Natural killer cell (primary cell): ENCODE results near the gene PXDN. TPM values are rescaled to one million over a fixed set of nuclear protein-coding genes. Genes with fewer than 3 reads are reported as not detected.

ENCODE experiments used
- ATAC-seq, 3 donors: fragments of 150-1000 bp in 2 of 3; fragments of 200-7000 bp in 1 of 3; cut with Tn5 transposase; 1 replicate in 1 of 3; 2 replicates in 2 of 3; pipeline ENCODE4 v1.10.0; 2021; ENCODE audit warnings: mild to moderate bottlenecking in 2 of 3, moderate library complexity in 2 of 3
- DNase-seq, 2 donors: peaks; one replicate each; pipeline versions ENCODE4 v3.0.0 to v3.0.0-alpha.2; 2013 to 2021; ENCODE audit warnings: mixed read lengths in 1 of 2
- H3K27ac ChIP-seq: one replicate; pipeline ENCODE4 v1.5.1; 2013; ENCODE audit warnings: mild to moderate bottlenecking, low read length
- H3K27me3 ChIP-seq: one replicate; pipeline ENCODE4 v1.6.1; 2013; ENCODE audit warnings: low read length; ENCODE audit not compliant: control insufficient read depth, insufficient read depth
- H3K36me3 ChIP-seq: one replicate; pipeline ENCODE4 v1.6.1; 2013; ENCODE audit warnings: low read length; ENCODE audit not compliant: control insufficient read depth, insufficient read depth
- H3K4me1 ChIP-seq: one replicate; pipeline ENCODE4 v1.6.1; 2013; ENCODE audit warnings: low read length; ENCODE audit not compliant: control insufficient read depth, insufficient read depth
- H3K4me3 ChIP-seq: one replicate; pipeline ENCODE4 v1.5.1; 2013; ENCODE audit warnings: low read length
- H3K9me3 ChIP-seq: one replicate; pipeline ENCODE4 v1.6.1; 2013; ENCODE audit warnings: low read length; ENCODE audit not compliant: control insufficient read depth, insufficient read depth
- H3K27ac Mint-ChIP-seq, 2 donors: one replicate each; pipeline ENCODE4 v1.8.0; 2022; ENCODE audit warnings: mild to moderate bottlenecking in 2 of 2, mixed read lengths in 2 of 2, moderate library complexity in 1 of 2
- H3K27me3 Mint-ChIP-seq, 2 donors: one replicate each; pipeline ENCODE4 v1.8.0; 2022; ENCODE audit warnings: low read depth in 2 of 2, mixed read lengths in 2 of 2
- H3K36me3 Mint-ChIP-seq: one replicate; pipeline ENCODE4 v1.8.0; 2022; ENCODE audit warnings: mixed read lengths
- H3K4me1 Mint-ChIP-seq, 2 donors: one replicate each; pipeline ENCODE4 v1.8.0; 2022; ENCODE audit warnings: mixed read lengths in 2 of 2
- H3K4me3 Mint-ChIP-seq: one replicate; pipeline ENCODE4 v1.8.0; 2022; ENCODE audit warnings: mild to moderate bottlenecking, moderate library complexity, mixed read lengths
- H3K9me3 Mint-ChIP-seq, 2 donors: one replicate each; pipeline ENCODE4 v1.8.0; 2022; ENCODE audit warnings: mixed read lengths in 2 of 2
- WGBS: methylation state at CpG from one replicate; pipeline ENCODE4 v1.1.7; 2013; ENCODE audit warnings: missing lambda C conversion rate; ENCODE audit not compliant: insufficient coverage; 5-methylcytosine and 5-hydroxymethylcytosine counted together
- intact Hi-C: fragments of 100-400 bp; cut with micrococcal nuclease; formaldehyde crosslinking; loops from one replicate; pipeline ENCODE4 v1.14.2; 2022
- total RNA-seq, 4 donors: library from RNA; stranded (reverse); fragments of 120-200 nt in 1 of 4; gene quantifications; one replicate each; pipeline versions ENCODE4 v1.2.3 to v1.2.4, GENCODE V29; 2013 to 2022
- TF ChIP-seq, protein P1 (sequence below): fragments of 200-600 bp; IDR thresholded peaks from one replicate; pipeline ENCODE4 v1.8.0; 2022; ENCODE audit warnings: antibody characterized with exemption

Gene PXDN
- total RNA-seq, 3 donors from 2014 or later (not counting 1 experiment from before 2014, with no cell fraction given) = 2.1 to 3.7 (median 2.5) TPM

DNA sequence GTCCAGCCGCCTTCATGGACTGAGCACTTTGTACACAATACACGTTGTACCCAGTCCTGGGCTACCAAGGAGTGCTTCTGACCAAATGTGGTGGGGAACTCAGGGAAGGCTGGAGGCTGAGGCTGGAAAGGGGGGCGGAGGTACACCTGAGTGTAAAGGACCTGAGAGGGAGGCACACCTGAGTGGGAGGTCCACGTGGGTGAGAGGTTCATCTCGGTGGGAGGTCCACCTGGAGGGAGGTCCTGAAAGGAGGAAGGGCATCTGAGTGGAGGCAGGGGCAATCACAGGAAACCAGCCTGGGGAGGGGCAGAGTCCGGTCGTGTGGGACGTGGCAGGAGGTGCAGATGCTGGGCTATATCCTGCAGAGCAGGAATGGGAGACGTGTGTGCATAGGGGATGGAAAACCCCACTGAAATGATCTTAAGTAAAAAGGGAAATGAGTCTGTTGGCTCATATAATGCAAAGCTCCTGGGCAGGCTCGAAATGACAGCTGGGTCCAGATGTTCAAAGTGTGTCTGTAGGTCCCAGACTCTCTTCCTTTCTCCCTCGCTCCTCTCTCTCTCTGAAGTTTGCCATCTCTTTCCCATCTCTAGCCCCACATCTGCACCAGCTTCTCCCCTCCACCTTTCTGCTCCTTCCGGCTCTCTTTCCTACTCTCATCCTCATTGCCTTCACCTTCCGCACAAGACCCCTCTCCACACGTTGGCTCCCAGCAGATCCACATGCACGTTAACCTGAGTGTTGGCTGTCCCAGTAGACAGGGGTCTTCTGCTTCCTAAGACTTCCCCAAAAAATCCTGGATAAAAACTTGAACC lies 137.7 kb downstream of the PXDN start:
- H3K27me3 Mint-ChIP-seq = peaks cover 0 to 4% of the 10 kb centered on the region in 2 donors

DNA sequence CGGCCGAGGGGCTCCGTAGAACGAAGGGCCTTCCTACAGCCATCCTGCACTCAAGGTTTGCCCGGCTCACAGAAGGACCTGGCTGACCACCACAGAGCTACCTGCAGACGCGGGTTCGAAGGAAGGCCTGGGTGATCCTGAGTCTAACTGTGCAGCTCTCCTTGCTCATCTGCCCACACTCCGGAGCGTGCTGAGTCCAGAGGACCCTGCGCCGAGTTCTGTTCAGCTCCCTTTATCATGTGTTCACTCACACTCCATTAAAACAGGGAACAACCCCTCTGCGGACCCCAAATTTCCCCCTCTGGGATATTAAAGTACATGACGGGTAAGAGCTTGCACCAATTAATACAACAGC lies 138.3 kb downstream of the PXDN start:
- Mint-ChIP-seq H3K27ac (no peak overlapping the region), H3K9me3 (no peaks in the 10 kb centered on the region), H3K4me1 (no peaks in the 10 kb centered on the region), H3K27me3 (peaks cover 0 to 4% of the 10 kb centered on the region in 2 donors), H3K36me3 (no peaks in the 10 kb centered on the region), H3K4me3 (no peak overlapping the region)
- ATAC-seq (no peak), DNase-seq (no peak)
- Histone ChIP-seq H3K36me3 (no peaks in the 10 kb centered on the region), H3K9me3 (no peaks in the 10 kb centered on the region), H3K4me3 (no peak overlapping the region), H3K27me3 (no peaks in the 10 kb centered on the region), H3K4me1 (peaks cover 6% of the 10 kb centered on the region), H3K27ac (no peak overlapping the region)
- intact Hi-C loops = no loop called here
- TF ChIP-seq, protein P1, sequence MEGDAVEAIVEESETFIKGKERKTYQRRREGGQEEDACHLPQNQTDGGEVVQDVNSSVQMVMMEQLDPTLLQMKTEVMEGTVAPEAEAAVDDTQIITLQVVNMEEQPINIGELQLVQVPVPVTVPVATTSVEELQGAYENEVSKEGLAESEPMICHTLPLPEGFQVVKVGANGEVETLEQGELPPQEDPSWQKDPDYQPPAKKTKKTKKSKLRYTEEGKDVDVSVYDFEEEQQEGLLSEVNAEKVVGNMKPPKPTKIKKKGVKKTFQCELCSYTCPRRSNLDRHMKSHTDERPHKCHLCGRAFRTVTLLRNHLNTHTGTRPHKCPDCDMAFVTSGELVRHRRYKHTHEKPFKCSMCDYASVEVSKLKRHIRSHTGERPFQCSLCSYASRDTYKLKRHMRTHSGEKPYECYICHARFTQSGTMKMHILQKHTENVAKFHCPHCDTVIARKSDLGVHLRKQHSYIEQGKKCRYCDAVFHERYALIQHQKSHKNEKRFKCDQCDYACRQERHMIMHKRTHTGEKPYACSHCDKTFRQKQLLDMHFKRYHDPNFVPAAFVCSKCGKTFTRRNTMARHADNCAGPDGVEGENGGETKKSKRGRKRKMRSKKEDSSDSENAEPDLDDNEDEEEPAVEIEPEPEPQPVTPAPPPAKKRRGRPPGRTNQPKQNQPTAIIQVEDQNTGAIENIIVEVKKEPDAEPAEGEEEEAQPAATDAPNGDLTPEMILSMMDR = no peak
- WGBS = 73% methylated on average over 14 of the region's 14 CpGs

More for the DNA sequence above, 137.7 kb downstream of the PXDN start:
- Mint-ChIP-seq H3K4me3 (no peak overlapping the region), H3K36me3 (no peaks in the 10 kb centered on the region), H3K4me1 (no peaks in the 10 kb centered on the region), H3K9me3 (no peaks in the 10 kb centered on the region), H3K27ac (no peak overlapping the region)
- ATAC-seq (peak in 1 of 3 donors; percentile 19), DNase-seq (no peak)
- WGBS = 42% methylated on average over 15 of the region's 15 CpGs
- TF ChIP-seq, protein P1 = no peak
- Histone ChIP-seq H3K4me1 (peaks cover 6% of the 10 kb centered on the region), H3K27me3 (no peaks in the 10 kb centered on the region), H3K36me3 (no peaks in the 10 kb centered on the region), H3K9me3 (no peaks in the 10 kb centered on the region), H3K27ac (no peak overlapping the region), H3K4me3 (no peak overlapping the region)
- intact Hi-C loops = no loop called here

DNA sequence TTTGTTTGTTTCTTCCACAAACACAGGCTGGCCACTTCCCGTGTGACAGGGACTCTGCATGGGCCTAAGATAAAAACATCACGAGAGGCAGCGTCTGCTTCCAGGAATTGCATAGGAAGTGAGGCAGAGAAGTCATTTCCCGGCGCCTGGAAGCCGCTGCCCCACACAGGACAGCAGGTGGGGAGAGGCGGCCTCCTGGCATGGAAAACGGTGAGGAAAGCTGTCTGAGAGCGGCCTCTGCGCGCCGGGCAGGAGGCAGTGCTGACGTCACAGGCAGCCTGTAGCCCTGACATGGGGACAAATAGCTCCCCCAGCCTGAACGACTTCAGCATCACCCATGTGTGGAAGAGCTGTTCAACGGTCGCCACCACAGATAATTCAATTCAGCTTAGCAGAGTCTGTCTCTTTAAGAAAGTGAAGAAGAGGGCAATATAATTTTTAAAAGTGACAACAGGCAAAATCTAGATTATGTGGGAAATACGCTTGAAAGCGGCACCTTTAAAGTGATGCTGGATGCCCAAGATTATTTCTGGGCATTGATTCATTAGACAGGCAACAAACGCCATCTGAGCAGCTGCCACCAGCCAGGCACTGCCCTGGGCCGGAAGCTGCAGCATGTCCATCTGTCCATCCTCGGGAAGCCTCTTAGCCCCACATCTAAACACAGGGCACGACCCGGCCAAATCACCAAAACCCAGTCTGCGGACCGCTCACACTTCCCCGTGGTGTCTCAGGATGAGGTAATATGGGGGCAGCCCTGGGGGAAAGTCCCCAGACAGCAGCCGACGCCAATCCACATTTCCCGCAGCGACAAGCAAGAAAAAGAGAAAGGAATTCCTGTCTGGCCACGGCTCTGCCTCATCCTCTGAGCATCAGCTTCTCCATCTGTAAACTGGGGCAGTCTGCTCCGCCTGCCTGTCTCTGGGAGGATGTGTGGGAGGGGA lies 138.9 kb downstream of the PXDN start:
- Histone ChIP-seq H3K4me1 (peaks cover 6% of the 10 kb centered on the region), H3K36me3 (no peaks in the 10 kb centered on the region), H3K9me3 (no peaks in the 10 kb centered on the region), H3K27me3 (no peaks in the 10 kb centered on the region), H3K27ac (no peak overlapping the region), H3K4me3 (no peak overlapping the region)
- ATAC-seq (peak in 1 of 3 donors; percentile 47), DNase-seq (no peak)
- Mint-ChIP-seq H3K27me3 (peaks cover 0 to 4% of the 10 kb centered on the region in 2 donors), H3K4me3 (no peak overlapping the region), H3K9me3 (no peaks in the 10 kb centered on the region), H3K36me3 (no peaks in the 10 kb centered on the region), H3K27ac (no peak overlapping the region), H3K4me1 (no peaks in the 10 kb centered on the region)
- TF ChIP-seq, protein P1 = no peak
- intact Hi-C loops = no loop called here
- 41% methylated on average over 32 of the region's 32 CpGs for WGBS
